ENCODE measurements around the gene RFX8. TPM values are rescaled to one million over a fixed set of nuclear protein-coding genes. Genes with fewer than 3 reads are reported as not detected.

Gene RFX8
- polyA plus RNA-seq, 2 of the 4 experiments (the other 2 are of a cell fraction): not detected

DNA sequence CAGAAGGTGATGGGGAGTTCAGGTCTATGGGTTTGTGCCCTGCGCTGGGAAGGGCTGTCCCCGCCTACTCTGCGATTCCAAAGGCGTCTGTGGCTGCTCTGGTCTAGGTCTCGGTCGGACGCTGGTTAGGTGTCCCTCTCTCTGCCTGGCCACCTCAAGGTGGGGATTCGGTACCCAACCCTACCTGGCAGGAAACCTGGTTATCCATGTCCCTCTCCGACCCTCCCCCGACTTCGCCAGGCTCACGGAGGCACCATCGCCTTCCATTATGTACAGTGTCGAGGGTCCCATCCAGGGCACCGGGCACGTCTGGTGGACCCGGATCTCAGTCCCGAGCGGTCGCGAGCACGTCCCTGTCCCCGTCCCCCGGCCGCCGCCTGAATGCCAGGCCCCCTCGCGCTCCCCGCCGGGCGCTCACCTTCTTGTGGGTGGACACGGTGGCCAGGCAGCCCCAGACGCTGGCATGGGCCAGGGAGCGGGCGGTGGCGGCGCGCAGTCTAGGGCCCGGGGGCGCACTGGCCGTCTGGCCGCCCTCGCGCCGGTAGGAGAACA, 88.2 kb downstream of the RFX8 start:
- Histone ChIP-seq H3K4me3 (peak overlapping the region; percentile 64), H3K9me3 (no peaks in the 10 kb centered on the region), H3K4me2 (peak overlapping the region; percentile 93), H3K4me1 (peaks cover 9% of the 10 kb centered on the region; the same call in 2 of the 3 replicates), H3K27ac (peak overlapping the region; percentile 57 to 80)
- ATAC-seq (peak; percentile 54 to 61), DNase-seq (ENCODE audit: low read depth in 1 of 2, low spot score in 1 of 2) (peak in 1 of 2 experiments; percentile 17), FAIRE-seq (no peak)
- WGBS (ENCODE audit: missing lambda C conversion rate): 4% methylated on average over 15 of the region's 45 CpGs
- POLR2A ChIA-PET: no interaction called here
- TF ChIP-seq JUNB (IDR thresholded peaks at IDR 0.05): no peak
- no peak for TF ChIP-seq CHD2 (IDR thresholded peaks at IDR 0.05; ENCODE audit: low read length, partially characterized antibody)
- TF ChIP-seq MAFK (IDR thresholded peaks at IDR 0.05; ENCODE audit: partially characterized antibody): no peak
- TF ChIP-seq GATA3 (IDR thresholded peaks at IDR 0.05; ENCODE audit: borderline replicate concordance): no peak
- TF ChIP-seq HOXB13 (CRISPR knock-in tag; IDR thresholded peaks at IDR 0.05; ENCODE audit: low read depth): no peak
- no peak for TF ChIP-seq SMC3 (IDR thresholded peaks at IDR 0.05)
- no peak for TF ChIP-seq EHF (CRISPR knock-in tag; IDR thresholded peaks at IDR 0.05)
- TF ChIP-seq, protein P1, sequence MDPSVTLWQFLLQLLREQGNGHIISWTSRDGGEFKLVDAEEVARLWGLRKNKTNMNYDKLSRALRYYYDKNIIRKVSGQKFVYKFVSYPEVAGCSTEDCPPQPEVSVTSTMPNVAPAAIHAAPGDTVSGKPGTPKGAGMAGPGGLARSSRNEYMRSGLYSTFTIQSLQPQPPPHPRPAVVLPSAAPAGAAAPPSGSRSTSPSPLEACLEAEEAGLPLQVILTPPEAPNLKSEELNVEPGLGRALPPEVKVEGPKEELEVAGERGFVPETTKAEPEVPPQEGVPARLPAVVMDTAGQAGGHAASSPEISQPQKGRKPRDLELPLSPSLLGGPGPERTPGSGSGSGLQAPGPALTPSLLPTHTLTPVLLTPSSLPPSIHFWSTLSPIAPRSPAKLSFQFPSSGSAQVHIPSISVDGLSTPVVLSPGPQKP (IDR thresholded peaks at IDR 0.05; ENCODE audit: low read depth, low read length): no peak
- no peak for TF ChIP-seq SREBF2 (IDR thresholded peaks at IDR 0.05)
- TF ChIP-seq, protein P2, sequence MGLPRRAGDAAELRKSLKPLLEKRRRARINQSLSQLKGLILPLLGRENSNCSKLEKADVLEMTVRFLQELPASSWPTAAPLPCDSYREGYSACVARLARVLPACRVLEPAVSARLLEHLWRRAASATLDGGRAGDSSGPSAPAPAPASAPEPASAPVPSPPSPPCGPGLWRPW (IDR thresholded peaks at IDR 0.05): no peak
- no peak for TF ChIP-seq CBX8 (IDR thresholded peaks at IDR 0.05)
- CTCF ChIA-PET: interaction anchor here (0.5 to 3.5 kb wide), 35 partner anchors 8 to 612 kb away, joined by 3 to 35 read pairs (median 5); partner anchors contain the start of gene RNF149

DNA sequence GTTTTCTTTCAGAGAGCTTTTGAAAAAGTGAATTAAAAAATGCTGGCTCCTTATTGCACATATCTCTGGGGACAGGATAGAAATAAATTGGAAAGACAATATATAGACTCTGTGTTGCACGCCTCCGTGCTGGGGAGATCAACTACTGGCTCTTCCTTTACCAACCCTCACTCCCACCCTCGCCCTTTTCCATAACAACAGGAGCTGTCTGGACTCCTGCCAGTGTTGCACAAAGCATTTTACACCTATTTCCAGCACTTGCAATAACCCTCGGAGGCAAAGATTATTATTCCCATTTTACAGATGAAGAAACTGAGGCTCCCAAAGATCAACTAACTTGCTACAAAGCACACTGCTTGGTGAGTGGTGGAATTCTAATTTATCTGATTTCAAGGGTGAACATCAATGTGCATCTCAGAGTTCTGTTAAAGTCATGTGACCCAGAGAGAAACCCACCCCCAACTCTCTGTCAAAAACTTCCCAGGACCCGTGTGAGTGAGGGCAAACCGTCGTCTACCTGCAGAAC, 91.8 kb downstream of the RFX8 start:
- CTCF ChIA-PET: interaction anchor here (1.3 to 1.4 kb wide), 2 partner anchors 9 to 41 kb away, joined by 4 to 5 read pairs; no protein-coding TSS in a partner anchor
- DNase-seq (ENCODE audit: low read depth in 1 of 2, low spot score in 1 of 2) (no peak), ATAC-seq (no peak), FAIRE-seq (no peak)
- Histone ChIP-seq H3K27ac (no peak overlapping the region), H3K4me2 (no peak overlapping the region), H3K9me3 (no peaks in the 10 kb centered on the region), H3K4me1 (peaks cover 3% of the 10 kb centered on the region; the same call in 1 of the 3 replicates), H3K4me3 (no peak overlapping the region)
- TF ChIP-seq BHLHE40 (IDR thresholded peaks at IDR 0.05; ENCODE audit: low read depth, low read length): no peak
- peak; percentile 42; the same call in 1 of the 2 replicates for TF ChIP-seq KDM1A (IDR thresholded peaks at IDR 0.05; ENCODE audit: low read depth)
- POLR2A ChIA-PET: no interaction called here
- WGBS (ENCODE audit: missing lambda C conversion rate): 78% methylated on average over 7 of the region's 7 CpGs

DNA sequence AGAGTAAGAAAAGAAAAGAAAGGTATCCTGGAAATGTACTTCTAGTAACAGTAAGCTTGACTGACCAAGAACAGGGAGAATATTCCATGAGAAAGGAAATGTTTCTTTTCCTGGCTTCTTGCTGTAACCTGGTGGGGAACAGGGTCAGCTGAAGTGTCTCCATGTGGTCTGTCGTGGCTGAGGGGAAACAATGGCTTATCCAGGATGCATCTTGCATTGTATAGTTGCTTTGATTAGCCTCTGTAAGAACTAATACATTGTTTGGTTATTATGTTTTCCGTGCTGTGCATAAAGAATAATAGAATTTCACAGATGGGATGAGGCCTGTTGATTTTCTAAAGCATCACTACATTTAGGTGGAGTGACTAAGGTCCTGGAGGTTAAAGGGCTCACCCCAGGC, 92.5 kb downstream of the RFX8 start:
- DNase-seq (ENCODE audit: low read depth in 1 of 2, low spot score in 1 of 2) (no peak), ATAC-seq (no peak), FAIRE-seq (no peak)
- ChIA-PET CTCF (interaction anchor here (0.6 to 1.5 kb wide), 5 partner anchors 9 to 149 kb away, joined by 3 to 5 read pairs (median 4); no protein-coding TSS in a partner anchor), POLR2A (no interaction called here)
- H3K4me1 ChIP-seq: no peaks in the 10 kb centered on the region
- H3K9me3 ChIP-seq: no peaks in the 10 kb centered on the region
- H3K4me3 ChIP-seq: no peak overlapping the region
- no peak for TF ChIP-seq ZFP36 (IDR thresholded peaks at IDR 0.05; ENCODE audit: borderline replicate concordance, partially characterized antibody)
- TF ChIP-seq GATA3 (IDR thresholded peaks at IDR 0.05; ENCODE audit: borderline replicate concordance): no peak
- TF ChIP-seq HDAC2 (IDR thresholded peaks at IDR 0.05): no peak
- TF ChIP-seq, protein P3, sequence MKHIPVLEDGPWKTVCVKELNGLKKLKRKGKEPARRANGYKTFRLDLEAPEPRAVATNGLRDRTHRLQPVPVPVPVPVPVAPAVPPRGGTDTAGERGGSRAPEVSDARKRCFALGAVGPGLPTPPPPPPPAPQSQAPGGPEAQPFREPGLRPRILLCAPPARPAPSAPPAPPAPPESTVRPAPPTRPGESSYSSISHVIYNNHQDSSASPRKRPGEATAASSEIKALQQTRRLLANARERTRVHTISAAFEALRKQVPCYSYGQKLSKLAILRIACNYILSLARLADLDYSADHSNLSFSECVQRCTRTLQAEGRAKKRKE (CRISPR knock-in tag; IDR thresholded peaks at IDR 0.05; ENCODE audit: low read depth): no peak
- TF ChIP-seq EHF (CRISPR knock-in tag; IDR thresholded peaks at IDR 0.05): no peak
- no peak for TF ChIP-seq ZSCAN20 (CRISPR knock-in tag; IDR thresholded peaks at IDR 0.05)
- no peak for TF ChIP-seq EP300 (IDR thresholded peaks at IDR 0.05)
- no peak for TF ChIP-seq HOXB5 (CRISPR knock-in tag; IDR thresholded peaks at IDR 0.05)
- TF ChIP-seq HEYL (CRISPR knock-in tag; IDR thresholded peaks at IDR 0.05): no peak
- TF ChIP-seq, protein P2 (IDR thresholded peaks at IDR 0.05): no peak
- TF ChIP-seq RNF2 (IDR thresholded peaks at IDR 0.05; ENCODE audit: borderline replicate concordance, low read depth): no peak
- TF ChIP-seq, protein P4, sequence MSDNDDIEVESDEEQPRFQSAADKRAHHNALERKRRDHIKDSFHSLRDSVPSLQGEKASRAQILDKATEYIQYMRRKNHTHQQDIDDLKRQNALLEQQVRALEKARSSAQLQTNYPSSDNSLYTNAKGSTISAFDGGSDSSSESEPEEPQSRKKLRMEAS (IDR thresholded peaks at IDR 0.05): no peak
- H3K27ac ChIP-seq: no peak overlapping the region
- WGBS (ENCODE audit: missing lambda C conversion rate): 73% methylated on average over 2 of the region's 2 CpGs
- H3K4me2 ChIP-seq: no peak overlapping the region
